ENCODE results near the gene KIF9.

- TF ChIP-seq CTCF (IDR thresholded peaks at IDR 0.05) (peak; percentile 56 to 73 (median 61)), POLR2AphosphoS5 (IDR thresholded peaks at IDR 0.05) (peak in 1 of 2 donors; percentile 17), POLR2A (IDR thresholded peaks at IDR 0.05; ENCODE audit: low read depth) (no peak), EP300 (IDR thresholded peaks at IDR 0.05) (no peak)
These were observed 41.8 kb upstream of the KIF9 start for GRCh38 chr3:47324278-47324865.
